Duodenal mucosa (tissue), 2 donors: Measurements from ENCODE around the gene CLIC4.
A peak's percentile ranks its signal among the peaks of the same experiment; 100 is the strongest.

Experiments used
- H3K27ac ChIP-seq: one replicate; pipeline ENCODE4 v1.7.0; 2013; ENCODE audit warnings: low read depth, low read length
- H3K27me3 ChIP-seq, 2 donors: one replicate each; pipeline ENCODE4 v1.7.0; 2013; ENCODE audit warnings: low read length in 2 of 2, control low read depth in 1 of 2; ENCODE audit not compliant: insufficient read depth in 2 of 2, control insufficient read depth in 1 of 2
- H3K36me3 ChIP-seq, 2 donors: one replicate each; pipeline ENCODE4 v1.7.0; 2013; ENCODE audit warnings: low read length in 2 of 2, control low read depth in 1 of 2; ENCODE audit not compliant: insufficient read depth in 2 of 2, control insufficient read depth in 1 of 2
- H3K4me1 ChIP-seq, 2 donors: one replicate each; pipeline ENCODE4 v1.7.0; 2013; ENCODE audit warnings: low read length in 2 of 2, control low read depth in 1 of 2; ENCODE audit not compliant: insufficient read depth in 2 of 2, control insufficient read depth in 1 of 2
- H3K4me3 ChIP-seq, 2 donors: one replicate each; pipeline ENCODE4 v1.7.0; 2013; ENCODE audit warnings: low read length in 2 of 2, low read depth in 1 of 2
- H3K9ac ChIP-seq, 2 donors: one replicate each; pipeline ENCODE4 v1.7.0; 2013; ENCODE audit warnings: low read length in 2 of 2, low read depth in 1 of 2
- H3K9me3 ChIP-seq, 2 donors: one replicate each; pipeline ENCODE4 v1.7.0; 2013; ENCODE audit warnings: low read length in 2 of 2, control low read depth in 1 of 2; ENCODE audit not compliant: control insufficient read depth in 1 of 2

Gene CLIC4

GRCh38 chr1:24856787-24857506 is 111.7 kb downstream of the CLIC4 start:
- Histone ChIP-seq H3K36me3 (no peaks in the 10 kb centered on the region), H3K27ac (no peak overlapping the region), H3K9ac (no peak overlapping the region), H3K4me1 (peaks cover 17 to 19% of the 10 kb centered on the region in 2 donors), H3K4me3 (no peak overlapping the region), H3K9me3 (no peaks in the 10 kb centered on the region), H3K27me3 (no peaks in the 10 kb centered on the region)

- Histone ChIP-seq H3K9ac (no peak overlapping the region), H3K27ac (no peak overlapping the region), H3K27me3 (no peaks in the 10 kb centered on the region), H3K36me3 (no peaks in the 10 kb centered on the region), H3K9me3 (no peaks in the 10 kb centered on the region), H3K4me3 (no peak overlapping the region), H3K4me1 (peaks cover 24 to 26% of the 10 kb centered on the region in 2 donors)
These were observed 112.4 kb downstream of the CLIC4 start for GRCh38 chr1:24857507-24858133.

- Histone ChIP-seq H3K27me3 (no peaks in the 10 kb centered on the region), H3K27ac (no peak overlapping the region), H3K36me3 (no peaks in the 10 kb centered on the region), H3K9me3 (no peaks in the 10 kb centered on the region), H3K9ac (no peak overlapping the region), H3K4me3 (no peak overlapping the region), H3K4me1 (peaks cover 28 to 33% of the 10 kb centered on the region in 2 donors)
These were observed 113.0 kb downstream of the CLIC4 start for GRCh38 chr1:24858277-24858676.

- Histone ChIP-seq H3K9ac (no peak overlapping the region), H3K27ac (no peak overlapping the region), H3K36me3 (no peaks in the 10 kb centered on the region), H3K27me3 (no peaks in the 10 kb centered on the region), H3K9me3 (no peaks in the 10 kb centered on the region), H3K4me3 (no peak overlapping the region), H3K4me1 (peaks cover 36 to 43% of the 10 kb centered on the region in 2 donors)
These were observed 114.1 kb downstream of the CLIC4 start for GRCh38 chr1:24859063-24860010.

- Histone ChIP-seq H3K9ac (no peak overlapping the region), H3K36me3 (no peaks in the 10 kb centered on the region), H3K27me3 (no peaks in the 10 kb centered on the region), H3K9me3 (no peaks in the 10 kb centered on the region), H3K4me1 (peaks cover 42 to 45% of the 10 kb centered on the region in 2 donors), H3K27ac (no peak overlapping the region), H3K4me3 (no peak overlapping the region)
These were observed 115.6 kb downstream of the CLIC4 start for GRCh38 chr1:24860841-24861240.

- no peak overlapping the region for H3K9ac ChIP-seq
- H3K27me3 ChIP-seq = no peaks in the 10 kb centered on the region
- no peak overlapping the region for H3K27ac ChIP-seq
- no peak overlapping the region for H3K4me3 ChIP-seq
- no peaks in the 10 kb centered on the region for H3K36me3 ChIP-seq
- peaks cover 42 to 50% of the 10 kb centered on the region in 2 donors for H3K4me1 ChIP-seq
- H3K9me3 ChIP-seq = no peaks in the 10 kb centered on the region
These were observed 116.8 kb downstream of the CLIC4 start for GRCh38 chr1:24861821-24862727.

GRCh38 chr1:24862775-24863483 is 117.7 kb downstream of the CLIC4 start:
- H3K36me3 ChIP-seq = no peaks in the 10 kb centered on the region
- no peak overlapping the region for H3K4me3 ChIP-seq
- H3K27ac ChIP-seq = no peak overlapping the region
- no peak overlapping the region for H3K9ac ChIP-seq
- peaks cover 0 to 5% of the 10 kb centered on the region in 2 donors for H3K27me3 ChIP-seq
- no peaks in the 10 kb centered on the region for H3K9me3 ChIP-seq
- peaks cover 36 to 45% of the 10 kb centered on the region in 2 donors for H3K4me1 ChIP-seq

GRCh38 chr1:24864370-24864777 is 119.1 kb downstream of the CLIC4 start:
- Histone ChIP-seq H3K4me1 (peaks cover 36 to 45% of the 10 kb centered on the region in 2 donors), H3K4me3 (peak overlapping the region; percentile 28 to 38), H3K36me3 (no peaks in the 10 kb centered on the region), H3K9me3 (no peaks in the 10 kb centered on the region), H3K27ac (no peak overlapping the region), H3K9ac (peak overlapping the region in 1 of 2 donors; percentile 51), H3K27me3 (peaks cover 0 to 5% of the 10 kb centered on the region in 2 donors)

GRCh38 chr1:24865168-24865567 is 119.9 kb downstream of the CLIC4 start:
- Histone ChIP-seq H3K4me1 (peaks cover 36 to 45% of the 10 kb centered on the region in 2 donors), H3K9ac (no peak overlapping the region), H3K36me3 (no peaks in the 10 kb centered on the region), H3K27me3 (peaks cover 0 to 5% of the 10 kb centered on the region in 2 donors), H3K27ac (no peak overlapping the region), H3K4me3 (no peak overlapping the region), H3K9me3 (no peaks in the 10 kb centered on the region)
